ENCODE results near the gene CDC42BPG. TPM values are rescaled to one million over a fixed set of nuclear protein-coding genes. Genes with fewer than 3 reads are reported as not detected.
A peak's percentile ranks its signal among the peaks of the same experiment; 100 is the strongest.

Gene CDC42BPG
- total and polyA plus RNA-seq, 2 of the 8 experiments (the other 6 are each of a cell fraction or from before 2014, with no cell fraction given) = 3.7 to 10.6 TPM

DNA sequence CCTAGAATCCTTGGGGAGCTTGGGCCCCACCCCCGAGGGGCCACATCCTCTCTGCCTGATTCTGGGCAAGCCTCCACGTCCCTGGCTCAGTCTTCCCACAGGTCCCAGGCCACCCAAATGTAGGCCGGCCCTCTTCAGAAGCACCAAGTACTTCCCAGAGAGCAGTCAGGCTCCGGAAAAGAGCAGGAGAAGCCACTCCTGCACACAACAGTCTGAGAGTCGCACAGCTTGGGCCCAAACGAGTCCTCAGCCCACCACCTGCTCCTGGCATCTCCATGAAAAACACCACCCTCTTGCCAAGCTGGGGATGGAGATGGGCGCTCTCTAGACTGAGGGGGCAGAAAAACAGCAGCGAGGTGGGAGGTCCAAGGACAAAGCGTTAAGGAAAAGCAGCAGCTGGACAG lies 18.5 kb upstream of the CDC42BPG start:
- Histone ChIP-seq H2BK5ac (ENCODE audit: low read depth, low read length) (peak overlapping the region; percentile 71; the same call in 1 of the 2 replicates), H4K20me1 (replicated peaks in 1 of 2; ENCODE audit: control insufficient read depth in 1 of 2, insufficient read depth in 2 of 2, low read length in 2 of 2) (peaks cover 0 to 2% of the 10 kb centered on the region in 2 experiments), H3K23me2 (ENCODE audit: low read depth, low read length) (no peaks in the 10 kb centered on the region), H2AK5ac (ENCODE audit: low read depth, low read length) (peak overlapping the region; percentile 86; the same call in 1 of the 2 replicates), H2BK12ac (ENCODE audit: low read depth, low read length) (peak overlapping the region; percentile 33; the same call in 1 of the 2 replicates), H2BK120ac (replicated peaks; ENCODE audit: low read depth, low read length) (no peak overlapping the region), H3K36me3 (ENCODE audit: control insufficient read depth in 2 of 4, insufficient read depth in 4 of 4, low read length in 3 of 4) (no peaks in the 10 kb centered on the region; a peak in 2 of 8 replicates), H3K4me3 (ENCODE audit: extremely low read depth in 1 of 4, insufficient read depth in 2 of 4, low read depth in 3 of 4, low read length in 4 of 4) (no peak overlapping the region), H4K91ac (replicated peaks; ENCODE audit: insufficient read length, low read length) (peak overlapping the region; percentile 72), H4K8ac (ENCODE audit: extremely low read depth, insufficient read depth, low read length) (peak overlapping the region; percentile 19; the same call in 1 of the 2 replicates), H3K4me2 (ENCODE audit: insufficient read depth in 1 of 2, low read depth in 2 of 2, low read length in 2 of 2) (no peak overlapping the region), H3K18ac (ENCODE audit: extremely low read depth, low read length) (peak overlapping the region; percentile 71; the same call in 1 of the 2 replicates), H2BK15ac (ENCODE audit: low read length) (peak overlapping the region; percentile 81; the same call in 1 of the 2 replicates), H3K27me3 (replicated peaks in 1 of 4; ENCODE audit: control insufficient read depth in 3 of 4, extremely low read depth in 1 of 4, insufficient read depth in 3 of 4, low read length in 3 of 4) (no peaks in the 10 kb centered on the region), H3K9me3 (ENCODE audit: insufficient read depth in 2 of 2, low read depth in 1 of 2, low read length in 1 of 2) (no peaks in the 10 kb centered on the region), H4K5ac (ENCODE audit: insufficient read length, low read depth, low read length) (no peak overlapping the region), H3K4me1 (replicated peaks in 1 of 4; ENCODE audit: control insufficient read depth in 3 of 4, insufficient read depth in 4 of 4, low read length in 3 of 4) (peaks cover 0 to 20% (median 15%) of the 10 kb centered on the region in 4 experiments; a peak in 6 of 7 replicates), H3K9ac (replicated peaks in 1 of 4; ENCODE audit: extremely low read depth in 1 of 4, low read depth in 3 of 4, low read length in 3 of 4) (peak overlapping the region in 1 of 4 experiments; percentile 13; a peak in 1 of 7 replicates), H3K56ac (replicated peaks; ENCODE audit: insufficient read length, low read depth, low read length) (no peak overlapping the region), H3K79me1 (ENCODE audit: low read depth, low read length) (peaks cover 10% of the 10 kb centered on the region), H3K23ac (ENCODE audit: insufficient read length) (no peak overlapping the region), H3K79me2 (ENCODE audit: control insufficient read depth in 1 of 2, insufficient read depth in 2 of 2, low read length in 2 of 2) (peaks cover 0 to 9% of the 10 kb centered on the region in 2 experiments; a peak in 1 of 4 replicates), H2AFZ (ENCODE audit: low read length) (no peak overlapping the region), H2BK20ac (ENCODE audit: low read length) (no peak overlapping the region), H3K4ac (replicated peaks; ENCODE audit: insufficient read length, low read depth, low read length) (no peak overlapping the region), H3K27ac (ENCODE audit: low read depth, low read length) (peak overlapping the region; percentile 2; the same call in 1 of the 2 replicates), H3K14ac (ENCODE audit: insufficient read length) (no peak overlapping the region)
- ChIA-PET CTCF (ENCODE audit: partially characterized antibody) (interaction anchor here (0.9 to 32.3 kb wide), 6 partner anchors 12 to 259 kb away, joined by 3 to 1058 read pairs (median 4); partner anchors contain the start of genes EHD1, FAU and MRPL49), POLR2A (ENCODE audit: partially characterized antibody) (interaction anchor here (0.6 to 25.7 kb wide), 4 partner anchors 21 to 529 kb away, joined by 3 to 408 read pairs (median 4); partner anchors contain the start of gene EHD1)
- DNase-seq (ENCODE audit: low read depth in 1 of 2, low spot score in 2 of 2) = no peak
- WGBS, 2 experiments (ENCODE audit: extremely low coverage in 1 of 2, insufficient coverage in 1 of 2, insufficient read length in 1 of 2, insufficient replicate concordance in 2 of 2, low coverage in 1 of 2, low lambda C conversion rate in 2 of 2, missing lambda C conversion rate in 1 of 2) = 82% methylated on average over 9 of the region's 9 CpGs; no CpG with 5 or more reads in 1 of the 2 experiments
- FAIRE-seq = no peak
- no peak for TF ChIP-seq NANOG (IDR thresholded peaks at IDR 0.05; ENCODE audit: insufficient read depth, low read depth, low read length, poor library complexity, severe bottlenecking)
